Stimulated activated CD8-positive, alpha-beta memory T cell treated with anti-CD3 and anti-CD28 coated beads, Interleukin-2, amount 100 ng/mL, for 48 hours (primary cell): Measurements from ENCODE around the gene XYLT1.

Experiments
- DNase-seq, 2 donors: peaks; one replicate each; pipeline ENCODE4 v3.0.0-alpha.2; 2020; ENCODE audit warnings: low read depth in 2 of 2

The XYLT1 gene

GRCh38 chr16:17058471-17058870 is 412.3 kb downstream of the XYLT1 start:
- no peak for DNase-seq

GRCh38 chr16:17056666-17057065 is 414.1 kb downstream of the XYLT1 start:
- no peak for DNase-seq

GRCh38 chr16:17053536-17054160 is 417.1 kb downstream of the XYLT1 start:
- DNase-seq, result no peak
